ENCODE data around the gene TRIM3.
A peak's percentile ranks its signal among the peaks of the same experiment; 100 is the strongest.

TRIM3 gene

GRCh38 chr11:6480299-6480914 is 6.7 kb upstream of the TRIM3 start:
- DNase-seq (ENCODE audit: low read depth) = no peak

GRCh38 chr11:6476571-6476970 is 2.8 kb upstream of the TRIM3 start:
- no peak for DNase-seq (ENCODE audit: low read depth)

- DNase-seq (ENCODE audit: low read depth) = no peak
Observed at GRCh38 chr11:6475936-6476335, 2.2 kb upstream of the TRIM3 start.

GRCh38 chr11:6474806-6475500 is 1.2 kb upstream of the TRIM3 start:
- DNase-seq (ENCODE audit: low read depth) = no peak

- no peak for DNase-seq (ENCODE audit: low read depth)
Observed at GRCh38 chr11:6474413-6474792, 662 bp upstream of the TRIM3 start.

GRCh38 chr11:6472934-6473333 is 807 bp downstream of the TRIM3 start:
- no peak for DNase-seq (ENCODE audit: low read depth)

GRCh38 chr11:6469599-6469998 is 4.1 kb downstream of the TRIM3 start:
- DNase-seq (ENCODE audit: low read depth) = no peak

- DNase-seq (ENCODE audit: low read depth) = no peak
Observed at GRCh38 chr11:6468712-6469495, 4.8 kb downstream of the TRIM3 start.

- DNase-seq (ENCODE audit: low read depth) = no peak
Observed at GRCh38 chr11:6459099-6459450, 14.7 kb downstream of the TRIM3 start.

- no peak for DNase-seq (ENCODE audit: low read depth)
Observed at GRCh38 chr11:6458352-6459098, 15.2 kb downstream of the TRIM3 start.

- DNase-seq (ENCODE audit: low read depth) = no peak
Observed at GRCh38 chr11:6457581-6458320, 16.0 kb downstream of the TRIM3 start.

- DNase-seq (ENCODE audit: low read depth) = no peak
Observed at GRCh38 chr11:6456361-6457073, 17.2 kb downstream of the TRIM3 start.

- no peak for DNase-seq (ENCODE audit: low read depth)
Observed at GRCh38 chr11:6455070-6455469, 18.7 kb downstream of the TRIM3 start.

GRCh38 chr11:6453152-6453551 is 20.6 kb downstream of the TRIM3 start:
- no peak for DNase-seq (ENCODE audit: low read depth)

- DNase-seq (ENCODE audit: low read depth) = no peak
Observed at GRCh38 chr11:6452219-6452618, 21.5 kb downstream of the TRIM3 start.

- no peak for DNase-seq (ENCODE audit: low read depth)
Observed at GRCh38 chr11:6448574-6448973, 25.2 kb downstream of the TRIM3 start.

GRCh38 chr11:6443269-6444003 is 30.3 kb downstream of the TRIM3 start:
- DNase-seq (ENCODE audit: low read depth) = peak; percentile 28

GRCh38 chr11:6442441-6442840 is 31.3 kb downstream of the TRIM3 start:
- DNase-seq (ENCODE audit: low read depth) = no peak

GRCh38 chr11:6440906-6441358 is 32.8 kb downstream of the TRIM3 start, which contains the start of gene HPX:
TSS of gene HPX (minus strand) at chr11:6440987. CDS start at chr11:6440963, 24 bp downstream.
- DNase-seq (ENCODE audit: low read depth) = no peak

GRCh38 chr11:6438979-6439571 is 34.7 kb downstream of the TRIM3 start:
- DNase-seq (ENCODE audit: low read depth) = peak; percentile 12

Measured in activated T-helper 9 cell treated with anti-CD3 and anti-CD28 coated beads, Interleukin-2, amount 50 U/mL, for 16 hours (primary cell).